Peyer's patch (tissue), 4 donors: Measurements from ENCODE around the gene VSTM2A. TPM values are rescaled to one million over a fixed set of nuclear protein-coding genes. Genes with fewer than 3 reads are reported as not detected.
A peak's percentile ranks its signal among the peaks of the same experiment; 100 is the strongest.

Experiments used
- DNase-seq, 3 donors: peaks; one replicate each; pipeline ENCODE4 v3.0.0-alpha.2; 2017 to 2019
- H3K27ac ChIP-seq, 4 donors: fragments of 200-600 bp; sonication (generic); one replicate each; pipeline ENCODE4 v1.5.1; 2016 to 2019
- H3K27me3 ChIP-seq, 2 donors: fragments of 200-600 bp; sonication (generic); one replicate each; pipeline ENCODE4 v1.5.1; 2019
- H3K36me3 ChIP-seq, 3 donors: fragments of 200-600 bp; sonication (generic); one replicate each; pipeline ENCODE4 v1.5.1; 2016 to 2019
- H3K4me1 ChIP-seq, 4 donors: fragments of 200-600 bp; sonication (generic); one replicate each; pipeline ENCODE4 v1.5.1; 2016 to 2019
- H3K4me3 ChIP-seq, 4 donors: fragments of 200-600 bp; sonication (generic); 1 replicate in 3 of 4; 2 replicates in 1 of 4; pipeline ENCODE4 v1.5.1; 2016 to 2019; ENCODE audit warnings: mild to moderate bottlenecking in 1 of 4
- H3K9me3 ChIP-seq, 4 donors: fragments of 200-600 bp; sonication (generic); one replicate each; pipeline ENCODE4 v1.5.1; 2016 to 2019; ENCODE audit warnings: mild to moderate bottlenecking in 1 of 4
- POLR2A ChIP-seq, 2 donors: fragments of 450-650 bp; IDR thresholded peaks; one replicate each; pipeline ENCODE4 v1.5.1; 2017; ENCODE audit warnings: antibody characterized with exemption in 2 of 2, mild to moderate bottlenecking in 2 of 2, moderate library complexity in 2 of 2
- total RNA-seq, 4 donors: library from RNA; depleted of rRNA; stranded (reverse); fragments of >200 nt; gene quantifications; one replicate each; pipeline ENCODE4 v1.1.0, GENCODE V29; 2016
- TF ChIP-seq, protein P1 (sequence below), 6 experiments: fragments of 450-650 bp in 4 of 6; fragments of 200-600 bp in 2 of 6; sonication (generic) in 1 of 6; IDR thresholded peaks; one replicate each; pipeline ENCODE4 v1.5.1; 2017 to 2019; ENCODE audit warnings: antibody characterized with exemption in 6 of 6, mild to moderate bottlenecking in 3 of 6, moderate library complexity in 1 of 6

Gene VSTM2A
- total RNA-seq, 4 donors from 2014 or later: 2.5 TPM; not detected in 3

DNA sequence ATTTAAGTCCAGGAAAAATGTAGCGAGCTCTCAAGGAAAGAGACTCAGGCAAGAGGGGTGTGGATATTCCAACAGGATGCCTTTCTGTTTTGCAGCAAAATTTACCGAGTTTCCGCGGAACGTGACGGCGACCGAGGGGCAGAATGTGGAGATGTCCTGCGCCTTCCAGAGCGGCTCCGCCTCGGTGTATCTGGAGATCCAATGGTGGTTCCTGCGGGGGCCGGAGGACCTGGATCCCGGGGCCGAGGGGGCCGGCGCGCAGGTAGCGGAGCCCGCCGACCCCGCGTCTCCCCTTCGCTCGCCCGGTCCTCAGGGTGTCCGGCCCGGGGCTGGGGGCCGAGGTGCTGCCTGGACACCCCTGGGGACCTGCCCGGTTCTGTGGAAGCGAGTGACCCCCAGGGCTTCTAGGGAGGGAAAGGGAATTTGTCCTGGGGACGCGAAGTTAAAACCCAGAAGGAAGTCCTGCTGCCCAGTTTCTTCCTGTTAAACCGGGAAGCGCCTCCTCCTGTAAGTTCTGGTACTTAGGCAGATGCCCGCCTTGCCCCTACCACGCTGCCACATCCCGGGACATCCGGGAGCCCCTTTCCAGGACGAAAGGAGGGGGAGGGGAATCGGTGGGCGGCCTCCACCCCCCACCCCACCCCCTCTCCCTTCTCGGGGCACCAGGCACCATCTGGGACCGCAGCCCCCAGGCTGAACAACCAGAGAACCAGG, 2.5 kb downstream of the VSTM2A start:
- Histone ChIP-seq H3K36me3 (no peaks in the 10 kb centered on the region), H3K27ac (no peak overlapping the region), H3K4me3 (no peak overlapping the region), H3K27me3 (peaks cover 0 to 21% of the 10 kb centered on the region in 2 donors), H3K4me1 (peaks cover 0 to 6% (median 0%) of the 10 kb centered on the region in 4 donors), H3K9me3 (peaks cover 0 to 5% (median 0%) of the 10 kb centered on the region in 4 donors)
- DNase-seq: no peak
- TF ChIP-seq, protein P1, sequence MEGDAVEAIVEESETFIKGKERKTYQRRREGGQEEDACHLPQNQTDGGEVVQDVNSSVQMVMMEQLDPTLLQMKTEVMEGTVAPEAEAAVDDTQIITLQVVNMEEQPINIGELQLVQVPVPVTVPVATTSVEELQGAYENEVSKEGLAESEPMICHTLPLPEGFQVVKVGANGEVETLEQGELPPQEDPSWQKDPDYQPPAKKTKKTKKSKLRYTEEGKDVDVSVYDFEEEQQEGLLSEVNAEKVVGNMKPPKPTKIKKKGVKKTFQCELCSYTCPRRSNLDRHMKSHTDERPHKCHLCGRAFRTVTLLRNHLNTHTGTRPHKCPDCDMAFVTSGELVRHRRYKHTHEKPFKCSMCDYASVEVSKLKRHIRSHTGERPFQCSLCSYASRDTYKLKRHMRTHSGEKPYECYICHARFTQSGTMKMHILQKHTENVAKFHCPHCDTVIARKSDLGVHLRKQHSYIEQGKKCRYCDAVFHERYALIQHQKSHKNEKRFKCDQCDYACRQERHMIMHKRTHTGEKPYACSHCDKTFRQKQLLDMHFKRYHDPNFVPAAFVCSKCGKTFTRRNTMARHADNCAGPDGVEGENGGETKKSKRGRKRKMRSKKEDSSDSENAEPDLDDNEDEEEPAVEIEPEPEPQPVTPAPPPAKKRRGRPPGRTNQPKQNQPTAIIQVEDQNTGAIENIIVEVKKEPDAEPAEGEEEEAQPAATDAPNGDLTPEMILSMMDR (IDR thresholded peaks at IDR 0.05): no peak
- no peak for TF ChIP-seq POLR2A (IDR thresholded peaks at IDR 0.05)

DNA sequence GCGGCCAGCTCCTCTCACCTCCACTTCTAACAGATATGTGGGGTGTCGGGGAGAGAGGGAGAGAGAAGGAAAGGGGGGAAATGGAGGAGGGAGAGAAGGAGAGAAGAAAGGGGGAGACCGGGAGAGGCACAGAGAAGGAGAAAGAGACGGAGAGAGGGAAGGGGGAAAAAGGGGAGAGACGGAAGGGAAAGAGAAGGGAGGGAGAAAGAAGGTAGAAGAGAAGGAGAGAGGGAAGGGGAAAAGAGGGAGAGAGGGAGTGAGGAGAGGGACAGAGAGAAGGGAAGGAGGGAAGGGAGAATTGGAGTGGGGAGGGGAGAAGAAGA, 3.0 kb downstream of the VSTM2A start:
- H3K27me3 ChIP-seq: peaks cover 0 to 21% of the 10 kb centered on the region in 2 donors
- H3K9me3 ChIP-seq: peaks cover 0 to 5% (median 0%) of the 10 kb centered on the region in 4 donors
- no peak for DNase-seq
- no peaks in the 10 kb centered on the region for H3K36me3 ChIP-seq
- H3K4me3 ChIP-seq: no peak overlapping the region
- TF ChIP-seq, protein P1 (IDR thresholded peaks at IDR 0.05): no peak
- no peak for TF ChIP-seq POLR2A (IDR thresholded peaks at IDR 0.05)
- H3K4me1 ChIP-seq: peaks cover 0 to 6% (median 0%) of the 10 kb centered on the region in 4 donors
- no peak overlapping the region for H3K27ac ChIP-seq

DNA sequence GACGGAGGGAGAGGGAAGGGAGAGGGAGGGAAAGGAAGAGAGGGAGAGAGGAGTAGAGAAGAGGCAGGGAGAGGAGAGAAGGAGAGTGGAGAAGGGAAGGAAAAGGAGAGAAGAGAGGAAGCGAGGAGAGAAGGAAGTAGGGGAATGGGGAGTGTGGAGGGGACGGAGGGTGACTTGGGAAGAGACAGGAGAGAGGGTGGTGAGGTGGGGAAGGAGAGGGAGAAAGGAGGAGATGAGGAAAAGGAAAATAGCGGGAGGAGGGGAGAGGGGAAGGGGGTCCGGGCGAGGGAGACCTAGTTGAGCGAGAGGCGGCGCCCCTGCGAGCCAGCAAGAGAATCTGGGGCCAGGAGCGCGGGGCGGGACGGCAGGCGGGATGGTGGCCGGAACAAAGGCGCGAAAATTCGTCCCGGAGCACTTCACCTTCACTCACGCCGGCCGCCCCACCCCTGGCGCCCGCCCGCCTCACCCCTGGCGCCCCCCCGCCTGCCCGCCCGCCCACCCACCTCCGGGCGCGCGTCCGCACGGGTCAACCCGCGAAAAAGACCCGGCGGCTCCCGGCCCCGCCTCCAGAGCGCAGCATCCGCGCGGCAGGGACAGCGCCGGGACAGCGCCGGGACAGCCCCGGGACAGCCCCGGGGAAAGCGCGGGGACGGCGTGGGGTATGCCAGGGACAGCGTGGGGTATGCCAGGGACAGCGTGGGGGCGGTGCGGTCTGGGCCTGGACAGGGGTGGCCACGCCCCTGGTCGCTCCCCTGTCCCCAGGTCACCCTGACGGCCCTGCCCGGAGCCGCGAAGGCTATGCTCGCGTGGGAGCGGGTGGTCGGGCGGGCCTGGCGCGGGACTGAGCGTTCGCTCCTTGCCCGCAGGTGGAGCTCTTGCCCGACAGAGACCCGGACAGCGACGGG, 4.2 kb downstream of the VSTM2A start:
- no peak for DNase-seq
- TF ChIP-seq, protein P1 (IDR thresholded peaks at IDR 0.05): no peak
- TF ChIP-seq POLR2A (IDR thresholded peaks at IDR 0.05): no peak
- Histone ChIP-seq H3K27me3 (peaks cover 0 to 21% of the 10 kb centered on the region in 2 donors), H3K36me3 (no peaks in the 10 kb centered on the region), H3K4me1 (peaks cover 0 to 6% (median 0%) of the 10 kb centered on the region in 4 donors), H3K4me3 (peak overlapping the region in 1 of 4 donors; percentile 11), H3K27ac (no peak overlapping the region), H3K9me3 (peaks cover 0 to 5% (median 0%) of the 10 kb centered on the region in 4 donors)

DNA sequence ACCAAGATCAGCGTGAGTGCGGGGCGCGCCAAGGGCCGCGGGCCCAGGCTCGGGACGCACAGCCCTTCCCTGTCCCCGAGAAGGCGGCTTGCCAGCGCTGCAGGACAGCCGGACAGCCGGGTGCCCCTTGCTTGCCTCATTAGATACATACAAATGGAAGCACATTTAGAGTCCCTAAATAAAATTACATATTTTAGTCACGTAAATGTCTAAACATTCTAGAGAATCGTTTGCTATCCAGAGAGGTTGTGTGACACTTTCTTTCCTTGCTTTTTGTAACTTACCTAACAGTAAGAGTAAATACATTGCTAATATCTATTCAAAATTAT, 4.8 kb downstream of the VSTM2A start:
- DNase-seq: no peak
- Histone ChIP-seq H3K4me3 (peak overlapping the region in 1 of 4 donors; percentile 11), H3K27me3 (peaks cover 0 to 19% of the 10 kb centered on the region in 2 donors)

DNA sequence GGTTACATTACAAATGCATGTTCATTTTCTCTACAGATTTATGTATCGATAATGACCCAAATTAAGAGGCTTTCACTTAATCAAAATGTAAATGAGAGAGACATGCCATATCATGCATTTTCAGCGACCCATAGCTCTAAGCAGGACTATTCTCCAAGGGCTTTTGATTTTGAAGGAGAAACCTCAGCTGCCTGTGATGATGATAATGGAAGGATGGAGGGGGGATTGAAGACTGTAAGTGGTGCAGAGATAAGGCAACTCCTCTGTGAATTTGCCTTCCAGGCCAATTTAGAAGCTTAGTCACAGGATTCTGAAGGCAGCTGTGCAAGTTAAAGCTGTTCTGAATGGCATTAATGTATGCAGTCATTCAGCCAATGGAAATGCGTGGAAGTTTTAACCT, 8.3 kb downstream of the VSTM2A start:
- Histone ChIP-seq H3K36me3 (no peaks in the 10 kb centered on the region), H3K27me3 (peaks cover 0 to 5% of the 10 kb centered on the region in 2 donors)
- no peak for TF ChIP-seq POLR2A (IDR thresholded peaks at IDR 0.05)
- TF ChIP-seq, protein P1 (IDR thresholded peaks at IDR 0.05): no peak

More for the DNA sequence above, 4.8 kb downstream of the VSTM2A start:
- no peaks in the 10 kb centered on the region for H3K36me3 ChIP-seq
- no peak for TF ChIP-seq POLR2A (IDR thresholded peaks at IDR 0.05)
- TF ChIP-seq, protein P1 (IDR thresholded peaks at IDR 0.05): no peak
- peaks cover 0 to 6% (median 0%) of the 10 kb centered on the region in 4 donors for H3K4me1 ChIP-seq
- H3K27ac ChIP-seq: no peak overlapping the region
- peaks cover 0 to 5% (median 0%) of the 10 kb centered on the region in 4 donors for H3K9me3 ChIP-seq

More for the DNA sequence above, 8.3 kb downstream of the VSTM2A start:
- no peak for DNase-seq
- no peaks in the 10 kb centered on the region for H3K9me3 ChIP-seq
- H3K27ac ChIP-seq: no peak overlapping the region
- H3K4me1 ChIP-seq: peaks cover 0 to 6% (median 0%) of the 10 kb centered on the region in 4 donors
- H3K4me3 ChIP-seq: no peak overlapping the region
